ENCODE data around the gene LY6G6C. TPM values are rescaled to one million over a fixed set of nuclear protein-coding genes. Genes with fewer than 3 reads are reported as not detected.

Gene LY6G6C
- total and polyA plus RNA-seq, 2 of the 13 experiments (the other 11 are each of a cell fraction or from before 2014, with no cell fraction given): 0.15 TPM; not detected in 1

DNA sequence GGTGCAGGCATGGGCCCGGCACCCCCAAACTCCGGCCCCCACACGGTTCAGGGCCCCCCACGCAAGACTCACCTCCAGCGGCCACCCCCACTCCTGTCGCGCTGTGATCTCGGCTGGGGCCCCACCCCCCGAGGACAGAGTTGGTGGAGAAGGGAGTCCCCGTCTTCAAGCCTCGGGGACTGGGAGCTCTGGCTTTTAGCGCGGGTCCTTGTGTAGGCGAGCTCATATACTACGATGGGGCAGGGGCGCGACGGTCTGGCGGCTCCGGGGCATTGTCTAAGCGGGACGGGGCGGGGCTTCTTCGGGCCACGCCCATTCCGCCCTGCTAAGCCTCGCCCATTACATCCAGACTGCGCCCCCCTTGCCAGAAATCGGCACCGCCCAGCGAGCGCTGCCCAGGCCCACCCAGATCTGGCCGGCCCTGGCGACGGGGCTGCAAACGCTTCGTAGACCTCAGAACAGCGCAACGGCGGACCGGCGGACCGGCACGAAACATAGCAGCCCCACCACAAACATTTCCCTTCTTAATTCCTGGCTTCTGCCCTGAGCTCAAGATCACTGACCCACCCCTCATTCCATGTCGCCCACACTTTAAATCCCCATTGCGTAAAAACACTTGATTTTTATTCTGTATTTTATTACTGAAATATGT, 8.6 kb upstream of the LY6G6C start (continued):
- TF ChIP-seq ZNF251 (CRISPR knock-in tag; IDR thresholded peaks at IDR 0.05) (no peak), ZFP41 (CRISPR knock-in tag; IDR thresholded peaks at IDR 0.05; ENCODE audit: borderline replicate concordance) (no peak), KDM6A (CRISPR knock-in tag; IDR thresholded peaks at IDR 0.05; ENCODE audit: low read depth) (no peak), ZNF547 (CRISPR knock-in tag; IDR thresholded peaks at IDR 0.05) (no peak; the same call in 1 of the 2 replicates), HOXD1 (CRISPR knock-in tag; IDR thresholded peaks at IDR 0.05) (no peak), LCORL (IDR thresholded peaks at IDR 0.05) (no peak), LCORL (CRISPR knock-in tag; IDR thresholded peaks at IDR 0.05) (no peak), FOXK1 (CRISPR knock-in tag; IDR thresholded peaks at IDR 0.05; ENCODE audit: borderline replicate concordance, low read depth) (no peak), ZNF160 (CRISPR knock-in tag; IDR thresholded peaks at IDR 0.05) (no peak; the same call in 1 of the 2 replicates), ZSCAN12 (CRISPR knock-in tag; IDR thresholded peaks at IDR 0.05) (no peak), TAF1 (CRISPR knock-in tag; IDR thresholded peaks at IDR 0.05) (peak; percentile 1), ZBTB38 (CRISPR knock-in tag; IDR thresholded peaks at IDR 0.05) (peak; percentile 98)
- TF ChIP-seq, protein P1, sequence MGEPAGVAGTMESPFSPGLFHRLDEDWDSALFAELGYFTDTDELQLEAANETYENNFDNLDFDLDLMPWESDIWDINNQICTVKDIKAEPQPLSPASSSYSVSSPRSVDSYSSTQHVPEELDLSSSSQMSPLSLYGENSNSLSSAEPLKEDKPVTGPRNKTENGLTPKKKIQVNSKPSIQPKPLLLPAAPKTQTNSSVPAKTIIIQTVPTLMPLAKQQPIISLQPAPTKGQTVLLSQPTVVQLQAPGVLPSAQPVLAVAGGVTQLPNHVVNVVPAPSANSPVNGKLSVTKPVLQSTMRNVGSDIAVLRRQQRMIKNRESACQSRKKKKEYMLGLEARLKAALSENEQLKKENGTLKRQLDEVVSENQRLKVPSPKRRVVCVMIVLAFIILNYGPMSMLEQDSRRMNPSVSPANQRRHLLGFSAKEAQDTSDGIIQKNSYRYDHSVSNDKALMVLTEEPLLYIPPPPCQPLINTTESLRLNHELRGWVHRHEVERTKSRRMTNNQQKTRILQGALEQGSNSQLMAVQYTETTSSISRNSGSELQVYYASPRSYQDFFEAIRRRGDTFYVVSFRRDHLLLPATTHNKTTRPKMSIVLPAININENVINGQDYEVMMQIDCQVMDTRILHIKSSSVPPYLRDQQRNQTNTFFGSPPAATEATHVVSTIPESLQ (CRISPR knock-in tag; conservative IDR thresholded peaks at IDR 0.05): no peak
- TF ChIP-seq, protein P2, sequence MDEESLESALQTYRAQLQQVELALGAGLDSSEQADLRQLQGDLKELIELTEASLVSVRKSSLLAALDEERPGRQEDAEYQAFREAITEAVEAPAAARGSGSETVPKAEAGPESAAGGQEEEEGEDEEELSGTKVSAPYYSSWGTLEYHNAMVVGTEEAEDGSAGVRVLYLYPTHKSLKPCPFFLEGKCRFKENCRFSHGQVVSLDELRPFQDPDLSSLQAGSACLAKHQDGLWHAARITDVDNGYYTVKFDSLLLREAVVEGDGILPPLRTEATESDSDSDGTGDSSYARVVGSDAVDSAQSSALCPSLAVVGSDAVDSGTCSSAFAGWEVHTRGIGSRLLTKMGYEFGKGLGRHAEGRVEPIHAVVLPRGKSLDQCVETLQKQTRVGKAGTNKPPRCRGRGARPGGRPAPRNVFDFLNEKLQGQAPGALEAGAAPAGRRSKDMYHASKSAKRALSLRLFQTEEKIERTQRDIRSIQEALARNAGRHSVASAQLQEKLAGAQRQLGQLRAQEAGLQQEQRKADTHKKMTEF (CRISPR knock-in tag; IDR thresholded peaks at IDR 0.05): no peak; the same call in 1 of the 2 replicates
- TF ChIP-seq, protein P3, sequence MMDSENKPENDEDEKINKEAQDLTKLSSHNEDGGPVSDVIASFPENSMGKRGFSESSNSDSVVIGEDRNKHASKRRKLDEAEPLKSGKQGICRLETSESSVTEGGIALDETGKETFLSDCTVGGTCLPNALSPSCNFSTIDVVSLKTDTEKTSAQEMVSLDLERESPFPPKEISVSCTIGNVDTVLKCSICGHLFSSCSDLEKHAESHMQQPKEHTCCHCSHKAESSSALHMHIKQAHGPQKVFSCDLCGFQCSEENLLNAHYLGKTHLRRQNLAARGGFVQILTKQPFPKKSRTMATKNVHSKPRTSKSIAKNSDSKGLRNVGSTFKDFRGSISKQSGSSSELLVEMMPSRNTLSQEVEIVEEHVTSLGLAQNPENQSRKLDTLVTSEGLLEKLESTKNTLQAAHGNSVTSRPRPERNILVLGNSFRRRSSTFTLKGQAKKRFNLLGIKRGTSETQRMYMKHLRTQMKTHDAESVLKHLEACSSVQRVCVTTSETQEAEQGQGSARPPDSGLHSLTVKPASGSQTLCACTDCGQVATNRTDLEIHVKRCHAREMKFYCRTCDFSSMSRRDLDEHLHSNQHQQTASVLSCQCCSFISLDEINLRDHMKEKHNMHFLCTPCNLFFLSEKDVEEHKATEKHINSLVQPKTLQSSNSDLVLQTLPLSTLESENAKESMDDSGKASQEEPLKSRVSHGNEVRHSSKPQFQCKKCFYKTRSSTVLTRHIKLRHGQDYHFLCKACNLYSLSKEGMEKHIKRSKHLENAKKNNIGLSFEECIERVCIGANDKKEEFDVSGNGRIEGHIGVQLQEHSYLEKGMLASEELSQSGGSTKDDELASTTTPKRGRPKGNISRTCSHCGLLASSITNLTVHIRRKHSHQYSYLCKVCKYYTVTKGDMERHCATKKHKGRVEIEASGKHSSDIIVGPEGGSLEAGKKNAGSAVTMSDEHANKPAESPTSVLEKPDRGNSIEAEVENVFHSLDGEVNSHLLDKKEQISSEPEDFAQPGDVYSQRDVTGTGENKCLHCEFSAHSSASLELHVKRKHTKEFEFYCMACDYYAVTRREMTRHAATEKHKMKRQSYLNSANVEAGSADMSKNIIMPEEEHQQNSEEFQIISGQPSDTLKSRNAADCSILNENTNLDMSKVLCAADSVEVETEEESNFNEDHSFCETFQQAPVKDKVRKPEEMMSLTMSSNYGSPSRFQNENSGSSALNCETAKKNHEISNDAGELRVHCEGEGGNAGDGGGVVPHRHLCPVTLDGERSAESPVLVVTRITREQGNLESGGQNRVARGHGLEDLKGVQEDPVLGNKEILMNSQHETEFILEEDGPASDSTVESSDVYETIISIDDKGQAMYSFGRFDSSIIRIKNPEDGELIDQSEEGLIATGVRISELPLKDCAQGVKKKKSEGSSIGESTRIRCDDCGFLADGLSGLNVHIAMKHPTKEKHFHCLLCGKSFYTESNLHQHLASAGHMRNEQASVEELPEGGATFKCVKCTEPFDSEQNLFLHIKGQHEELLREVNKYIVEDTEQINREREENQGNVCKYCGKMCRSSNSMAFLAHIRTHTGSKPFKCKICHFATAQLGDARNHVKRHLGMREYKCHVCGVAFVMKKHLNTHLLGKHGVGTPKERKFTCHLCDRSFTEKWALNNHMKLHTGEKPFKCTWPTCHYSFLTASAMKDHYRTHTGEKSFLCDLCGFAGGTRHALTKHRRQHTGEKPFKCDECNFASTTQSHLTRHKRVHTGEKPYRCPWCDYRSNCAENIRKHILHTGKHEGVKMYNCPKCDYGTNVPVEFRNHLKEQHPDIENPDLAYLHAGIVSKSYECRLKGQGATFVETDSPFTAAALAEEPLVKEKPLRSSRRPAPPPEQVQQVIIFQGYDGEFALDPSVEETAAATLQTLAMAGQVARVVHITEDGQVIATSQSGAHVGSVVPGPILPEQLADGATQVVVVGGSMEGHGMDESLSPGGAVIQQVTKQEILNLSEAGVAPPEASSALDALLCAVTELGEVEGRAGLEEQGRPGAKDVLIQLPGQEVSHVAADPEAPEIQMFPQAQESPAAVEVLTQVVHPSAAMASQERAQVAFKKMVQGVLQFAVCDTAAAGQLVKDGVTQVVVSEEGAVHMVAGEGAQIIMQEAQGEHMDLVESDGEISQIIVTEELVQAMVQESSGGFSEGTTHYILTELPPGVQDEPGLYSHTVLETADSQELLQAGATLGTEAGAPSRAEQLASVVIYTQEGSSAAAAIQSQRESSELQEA (CRISPR knock-in tag; IDR thresholded peaks at IDR 0.05; ENCODE audit: not compliant biosample characterization): no peak

Data from HepG2 (cell line).